ENCODE results near the gene SLX4IP.

DNA sequence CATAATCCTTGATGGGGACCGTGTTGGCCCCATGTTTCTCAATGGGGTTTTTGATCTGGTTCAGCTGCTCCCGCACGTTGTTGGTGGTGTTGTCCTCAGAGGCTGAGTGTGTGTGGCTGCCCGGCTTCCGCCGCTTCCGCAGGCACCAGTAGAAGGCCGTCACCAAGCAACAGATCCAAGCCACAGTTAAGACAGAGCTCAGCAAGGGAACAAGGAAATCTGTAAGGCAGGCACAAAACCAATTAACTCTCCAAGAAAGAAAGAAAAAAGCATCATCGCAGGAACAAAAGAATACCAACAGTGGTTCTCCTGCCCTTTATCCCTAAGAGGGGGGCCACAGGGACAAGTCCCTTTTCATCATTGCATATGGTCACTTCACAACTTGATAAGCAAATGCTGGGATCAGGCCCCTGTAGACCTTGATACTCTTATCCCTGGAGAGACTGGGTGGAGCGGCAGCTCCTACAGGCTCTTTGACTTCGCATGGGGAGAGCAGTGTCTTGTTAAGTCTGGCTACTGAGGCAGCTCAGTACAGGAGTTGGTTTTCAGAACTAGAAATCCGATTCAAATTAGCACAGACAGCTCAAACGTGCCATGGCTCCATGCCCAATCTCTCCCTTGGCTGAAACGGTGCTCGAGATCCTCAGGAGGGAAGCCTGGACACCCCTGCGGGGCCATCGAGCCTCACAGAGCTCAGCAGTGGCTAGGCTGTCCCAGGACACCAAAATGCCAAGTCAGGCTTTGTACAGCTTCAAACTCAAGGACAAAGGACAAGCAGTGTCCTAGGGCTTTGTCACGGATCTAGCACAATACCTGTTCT lies 204.8 kb downstream of the SLX4IP start:
- TF ChIP-seq CTCF (IDR thresholded peaks at IDR 0.05 in 8 of 11, conservative IDR thresholded peaks at IDR 0.05 in 3 of 11) (no peak), POLR2AphosphoS5 (IDR thresholded peaks at IDR 0.05) (no peak)
